OCI-LY1 (cell line): ENCODE measurements around the gene BTBD18.

Experiments used
- EZH2 ChIP-seq: fragments of 200-600 bp; sonication (generic), shearing (Covaris generic); IDR thresholded peaks from 2 replicates; pipeline ENCODE4 v1.8.0; 2017; ENCODE audit warnings: borderline replicate concordance, mixed run types, mild to moderate bottlenecking, antibody characterized with exemption, low read length, moderate library complexity, mixed read lengths
- TF ChIP-seq, protein P1 (sequence below): fragments of 200-600 bp; sonication (generic), shearing (Covaris generic); IDR thresholded peaks from 2 replicates; pipeline ENCODE4 v1.5.1; 2017; ENCODE audit warnings: mild to moderate bottlenecking, antibody characterized with exemption, low read length, moderate library complexity, mixed read lengths

DNA sequence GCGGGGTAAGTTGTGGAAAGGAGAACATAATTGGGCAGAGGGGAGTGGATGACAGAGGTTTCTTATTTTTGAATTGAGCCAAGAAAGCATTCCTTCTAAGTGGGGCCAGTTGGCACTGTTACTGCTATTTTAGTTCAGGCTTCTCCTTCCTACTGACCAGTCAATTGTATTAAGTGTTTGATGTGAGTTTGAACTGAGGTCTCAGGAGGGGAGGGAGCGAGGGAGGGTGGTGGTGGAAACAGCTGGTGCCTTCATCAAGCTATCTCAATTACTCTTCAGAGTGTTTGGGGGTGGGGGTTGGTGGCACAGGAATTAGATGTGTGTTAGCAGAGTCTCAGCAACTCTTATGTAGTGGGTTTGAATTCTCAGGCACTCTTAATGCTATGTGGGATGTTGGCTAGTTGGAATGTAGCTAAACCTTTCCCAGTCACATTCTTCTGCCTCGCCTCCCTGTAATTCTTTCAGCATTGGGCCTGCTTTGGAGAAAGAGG lies 24.5 kb upstream of the BTBD18 start:
- TF ChIP-seq, protein P1, sequence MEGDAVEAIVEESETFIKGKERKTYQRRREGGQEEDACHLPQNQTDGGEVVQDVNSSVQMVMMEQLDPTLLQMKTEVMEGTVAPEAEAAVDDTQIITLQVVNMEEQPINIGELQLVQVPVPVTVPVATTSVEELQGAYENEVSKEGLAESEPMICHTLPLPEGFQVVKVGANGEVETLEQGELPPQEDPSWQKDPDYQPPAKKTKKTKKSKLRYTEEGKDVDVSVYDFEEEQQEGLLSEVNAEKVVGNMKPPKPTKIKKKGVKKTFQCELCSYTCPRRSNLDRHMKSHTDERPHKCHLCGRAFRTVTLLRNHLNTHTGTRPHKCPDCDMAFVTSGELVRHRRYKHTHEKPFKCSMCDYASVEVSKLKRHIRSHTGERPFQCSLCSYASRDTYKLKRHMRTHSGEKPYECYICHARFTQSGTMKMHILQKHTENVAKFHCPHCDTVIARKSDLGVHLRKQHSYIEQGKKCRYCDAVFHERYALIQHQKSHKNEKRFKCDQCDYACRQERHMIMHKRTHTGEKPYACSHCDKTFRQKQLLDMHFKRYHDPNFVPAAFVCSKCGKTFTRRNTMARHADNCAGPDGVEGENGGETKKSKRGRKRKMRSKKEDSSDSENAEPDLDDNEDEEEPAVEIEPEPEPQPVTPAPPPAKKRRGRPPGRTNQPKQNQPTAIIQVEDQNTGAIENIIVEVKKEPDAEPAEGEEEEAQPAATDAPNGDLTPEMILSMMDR = no peak
- no peak for TF ChIP-seq EZH2
